ENCODE data around the gene ENTHD1.

ENTHD1 gene

GRCh38 chr22:39845529-39845928 is 48.0 kb downstream of the ENTHD1 start:
- DNase-seq (ENCODE audit: extremely low read depth, low read depth): no peak
- no peak for TF ChIP-seq CTCF (IDR thresholded peaks at IDR 0.05; ENCODE audit: low read depth, low read length)

GRCh38 chr22:39839917-39840510 is 53.5 kb downstream of the ENTHD1 start:
- TF ChIP-seq CTCF (IDR thresholded peaks at IDR 0.05; ENCODE audit: low read depth, low read length): no peak
- no peak for DNase-seq (ENCODE audit: extremely low read depth, low read depth)

- DNase-seq (ENCODE audit: extremely low read depth, low read depth): no peak
- no peak for TF ChIP-seq CTCF (IDR thresholded peaks at IDR 0.05; ENCODE audit: low read depth, low read length)
These were observed 54.4 kb downstream of the ENTHD1 start for GRCh38 chr22:39839204-39839603.

- TF ChIP-seq CTCF (IDR thresholded peaks at IDR 0.05; ENCODE audit: low read depth, low read length): no peak
- no peak for DNase-seq (ENCODE audit: extremely low read depth, low read depth)
These were observed 60.0 kb downstream of the ENTHD1 start for GRCh38 chr22:39833610-39834009.

- no peak for DNase-seq (ENCODE audit: extremely low read depth, low read depth)
- TF ChIP-seq CTCF (IDR thresholded peaks at IDR 0.05; ENCODE audit: low read depth, low read length): no peak
These were observed 60.5 kb downstream of the ENTHD1 start for GRCh38 chr22:39833093-39833492.

- DNase-seq (ENCODE audit: extremely low read depth, low read depth): no peak
- TF ChIP-seq CTCF (IDR thresholded peaks at IDR 0.05; ENCODE audit: low read depth, low read length): no peak
These were observed 60.9 kb downstream of the ENTHD1 start for GRCh38 chr22:39832627-39833074.

- DNase-seq (ENCODE audit: extremely low read depth, low read depth): no peak
These were observed 67.9 kb downstream of the ENTHD1 start for GRCh38 chr22:39825661-39826102.

More at GRCh38 chr22:39825661-39826102, 67.9 kb downstream of the ENTHD1 start:
- TF ChIP-seq CTCF (IDR thresholded peaks at IDR 0.05; ENCODE audit: low read depth, low read length): no peak

All from AG09319 (cell line).